K562 (cell line): ENCODE measurements around the gene RBM18. TPM values are rescaled to one million over a fixed set of nuclear protein-coding genes. Genes with fewer than 3 reads are reported as not detected.

Source experiments
- ATAC-seq: fragments of 200-7000 bp; cut with Tn5 transposase; 3 replicates; pipeline ENCODE4 v1.9.1; 2020; ENCODE audit warnings: moderate library complexity
- BruUV-seq: library from RNA; stranded (reverse); fragments of 400-500 nt; replicated peaks from 2 replicates; lab custom pipeline; 2021; lab: Mats Ljungman, UMichigan
- CTCF ChIA-PET: fragments of 300-600 bp; formaldehyde crosslinking; extraction: SDS; loops from one replicate; lab custom pipeline; 2021; ENCODE audit warnings: low intra/inter-chr PET ratio; lab: Yijun Ruan, JAX
- POLR2A ChIA-PET: fragments of 300-600, 350-650 bp; sonication (Branson Sonifier 250); formaldehyde crosslinking; extraction: SDS; loops from one replicate; lab custom pipeline; 2021; ENCODE audit warnings: antibody characterized with exemption, inconsistent platforms; lab: Yijun Ruan, JAX
- DNase-seq, 4 experiments: peaks; one replicate each; pipeline versions ENCODE4 v3.0.0 to v3.0.0-alpha.2; 2011 to 2018; ENCODE audit warnings: low spot score in 3 of 4, mixed read lengths in 3 of 4; ENCODE audit errors: extremely low read depth in 1 of 4
- FAIRE-seq: peaks from 2 replicates; lab custom pipeline; 2011; peaks lifted over from hg19 to GRCh38; lab: Jason Lieb, UNC
- H2AFZ ChIP-seq: 2 replicates; pipeline ENCODE4 v1.6.0; 2011; ENCODE audit warnings: low read depth, low read length, control low read depth, inconsistent platforms
- H3K27ac ChIP-seq: fragments of 200-600 bp; 3 replicates; pipeline ENCODE4 v1.8.0; 2011; ENCODE audit warnings: low read depth, mild to moderate bottlenecking, control low read depth, inconsistent platforms, low read length, moderate library complexity, mixed read lengths; ENCODE audit errors: extremely low read depth
- H3K27me3 ChIP-seq, 2 experiments: fragments of 300-600 bp in 1 of 2; 2 replicates in 1 of 2; 3 replicates in 1 of 2; pipeline versions ENCODE4 v1.6.0 to v1.8.0; 2011; ENCODE audit warnings: inconsistent platforms in 2 of 2, low read length in 2 of 2, mild to moderate bottlenecking in 1 of 2, mixed read lengths in 1 of 2, moderate library complexity in 1 of 2; ENCODE audit not compliant: control insufficient read depth in 2 of 2, insufficient read depth in 2 of 2
- H3K36me3 ChIP-seq: fragments of 300-600 bp; 3 replicates; pipeline ENCODE4 v1.8.0; 2011; ENCODE audit warnings: mild to moderate bottlenecking, low read length, inconsistent platforms; ENCODE audit not compliant: control insufficient read depth, insufficient read depth
- H3K4me1 ChIP-seq, 2 experiments: fragments of 200-600 bp in 1 of 2; replicated peaks in 1 of 2; 2 replicates in 1 of 2; 3 replicates in 1 of 2; pipeline versions ENCODE4 v1.5.1 to v1.8.0; 2011; ENCODE audit warnings: inconsistent platforms in 2 of 2, low read length in 2 of 2, mild to moderate bottlenecking in 1 of 2, mixed read lengths in 1 of 2, moderate library complexity in 1 of 2; ENCODE audit not compliant: control insufficient read depth in 2 of 2, insufficient read depth in 2 of 2
- H3K4me2 ChIP-seq: 2 replicates; pipeline ENCODE4 v1.6.1; 2011; ENCODE audit warnings: low read length, control low read depth, inconsistent platforms, mixed read lengths; ENCODE audit not compliant: insufficient read depth
- H3K4me3 ChIP-seq: fragments of 200-600 bp; sonication (generic), shearing (Covaris generic); 2 replicates; pipeline ENCODE4 v1.5.1; 2016; ENCODE audit warnings: control low read depth, inconsistent platforms
- H3K79me2 ChIP-seq: fragments of 200-600 bp; 3 replicates; pipeline ENCODE4 v1.8.0; 2011; ENCODE audit warnings: low read length, inconsistent platforms; ENCODE audit not compliant: control insufficient read depth, insufficient read depth
- H3K9ac ChIP-seq, 2 experiments: 2 replicates each; pipeline versions ENCODE4 v1.6.0 to v1.6.1; 2011; ENCODE audit warnings: low read depth in 2 of 2, low read length in 2 of 2, control low read depth in 1 of 2, inconsistent platforms in 1 of 2, mild to moderate bottlenecking in 1 of 2, mixed read lengths in 1 of 2; ENCODE audit not compliant: insufficient read depth in 1 of 2
- H3K9me1 ChIP-seq: one replicate; pipeline ENCODE4 v1.6.0; 2011; ENCODE audit warnings: inconsistent platforms, mild to moderate bottlenecking, low read length, moderate library complexity; ENCODE audit not compliant: control insufficient read depth, insufficient read depth
- H3K9me3 ChIP-seq: replicated peaks from 2 replicates; pipeline ENCODE4 v1.5.1; 2011; ENCODE audit warnings: low read depth, low read length, inconsistent platforms; ENCODE audit not compliant: control insufficient read depth, insufficient read depth
- H4K20me1 ChIP-seq: replicated peaks from 2 replicates; pipeline ENCODE4 v1.6.1; 2011; ENCODE audit warnings: low read length, inconsistent platforms, mixed read lengths; ENCODE audit not compliant: control insufficient read depth, insufficient read depth
- WGBS: fragments of 100-300 bp; shearing (Covaris generic); methylation state at CpG from one replicate; pipeline ENCODE4 v1.1.6; 2016; ENCODE audit warnings: low coverage, mixed read lengths; ENCODE audit not compliant: insufficient coverage; ENCODE audit errors: missing lambda C conversion rate; 5-methylcytosine and 5-hydroxymethylcytosine counted together
- in situ Hi-C: fragments of 300-500 bp; cut with MboI; formaldehyde crosslinking; loops from 4 replicates; pipeline ENCODE4 v1.15.0; 2018; ENCODE audit warnings: inconsistent platforms, mixed read lengths
- intact Hi-C: fragments of 100-400 bp; cut with micrococcal nuclease; formaldehyde crosslinking; loops from 2 replicates; pipeline ENCODE4 v1.14.2; 2022
- polyA plus RNA-seq, 8 experiments: library from polyadenylated mRNA; depleted of rRNA in 4 of 8; stranded (reverse) in 5 of 8; unstranded in 3 of 8; fragments of >200 nt; fragmentation: Nextera tagmentation in 2 of 8; fragmentation: Illumina TruSeq in 1 of 8; extraction: Ambion mirVana in 2 of 8; extraction: Trizol in 1 of 8; gene quantifications; 2 replicates each; pipeline versions ENCODE4 v1.2.1 to v1.2.3, GENCODE V29; 2011 to 2014; ENCODE audit warnings: inconsistent platforms in 1 of 8, missing spikeins in 1 of 8
- total RNA-seq, 7 experiments: library from RNA; depleted of rRNA in 6 of 7; stranded (reverse); fragments of >200 nt in 6 of 7; fragmentation: Illumina TruSeq in 2 of 7; extraction: Trizol in 2 of 7; gene quantifications; 2 replicates each; pipeline versions ENCODE4 v1.2.1 to v1.2.3, GENCODE V29; 2011 to 2021; ENCODE audit warnings: low replicate concordance in 1 of 7
- TF ChIP-seq, protein P1 (sequence below): sonication (generic); formaldehyde crosslinking; IDR thresholded peaks from 2 replicates; pipeline ENCODE4 v1.8.1; 2023; ENCODE audit warnings: mild to moderate bottlenecking, missing genetic modification reagents
- TF ChIP-seq, protein P2 (sequence below), 3 experiments: fragments of 200-800 bp in 1 of 3; sonication (Bioruptor generic) in 1 of 3; sonication (generic) in 1 of 3; formaldehyde crosslinking in 1 of 3; IDR thresholded peaks; 2 replicates each; pipeline versions ENCODE4 v1.6.1 to v1.8.0; 2016 to 2022; ENCODE audit warnings: mild to moderate bottlenecking in 2 of 3, missing compliant biosample characterization in 2 of 3, missing genetic modification characterization in 2 of 3, missing genetic modification reagents in 1 of 3
- TF ChIP-seq, protein P3 (sequence below): fragments of 250-450 bp; sonication (Bioruptor Pico); IDR thresholded peaks from 2 replicates; pipeline ENCODE4 v1.8.0; 2022; ENCODE audit warnings: inconsistent platforms, mild to moderate bottlenecking, moderate library complexity, borderline replicate concordance

The RBM18 gene
- total and polyA plus RNA-seq, 9 of the 15 experiments (the other 6 are each of a cell fraction or from before 2014, with no cell fraction given): 7.9 to 86.3 (median 34.0) TPM

DNA sequence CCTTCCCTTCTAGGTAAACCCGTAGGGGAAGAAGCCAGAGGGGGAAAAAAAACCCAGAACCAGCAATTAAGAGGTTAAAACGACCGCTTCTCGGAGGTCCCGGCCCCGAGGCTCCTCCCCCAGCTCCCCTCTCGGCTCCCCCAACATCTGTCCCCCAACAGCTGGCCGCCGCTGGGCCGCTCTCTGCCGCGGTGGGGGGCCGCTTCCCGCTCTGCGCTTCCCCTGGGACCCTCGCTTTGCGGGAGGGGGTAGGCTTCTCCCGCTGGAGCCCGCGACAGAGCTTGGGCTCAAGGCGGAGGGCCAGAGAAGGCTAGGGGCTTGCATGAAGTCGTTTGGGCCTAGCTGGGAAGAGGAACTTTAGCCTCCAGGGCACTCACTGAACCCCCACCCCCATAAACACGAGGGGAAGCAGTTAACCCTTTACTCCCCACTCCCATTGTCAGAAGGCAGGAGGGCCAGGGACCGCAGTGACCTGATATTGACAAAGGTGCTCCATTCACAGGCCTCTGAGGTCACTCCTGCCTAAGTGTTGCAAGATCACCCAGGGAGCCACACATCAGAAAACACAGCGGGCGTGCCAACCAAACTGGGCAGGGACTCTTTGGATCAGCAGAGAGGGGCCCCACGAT, 43.3 kb downstream of the RBM18 start:
- Histone ChIP-seq H4K20me1 (no peaks in the 10 kb centered on the region), H3K9ac (no peak overlapping the region), H3K9me1 (no peaks in the 10 kb centered on the region), H3K9me3 (peaks cover 2% of the 10 kb centered on the region; the same call in 1 of the 2 replicates), H3K36me3 (no peaks in the 10 kb centered on the region), H3K4me1 (peaks cover 19 to 36% of the 10 kb centered on the region in 2 experiments), H3K27ac (no peak overlapping the region), H3K4me2 (peak overlapping the region; percentile 41; the same call in 1 of the 2 replicates), H3K27me3 (no peaks in the 10 kb centered on the region), H2AFZ (peak overlapping the region; percentile 58), H3K79me2 (no peaks in the 10 kb centered on the region), H3K4me3 (no peak overlapping the region)
- no TSS peak for BruUV-seq
- in situ Hi-C loops: loop anchor here (10.0 kb wide), 1 partner anchor 1956 kb away; no protein-coding TSS in a partner anchor
- 66% methylated on average over 11 of the region's 27 CpGs for WGBS
- ChIA-PET POLR2A (no interaction called here), CTCF (no interaction called here)
- intact Hi-C loops: no loop called here
- FAIRE-seq (no peak), ATAC-seq (no peak), DNase-seq (no peak)
- TF ChIP-seq, protein P1, sequence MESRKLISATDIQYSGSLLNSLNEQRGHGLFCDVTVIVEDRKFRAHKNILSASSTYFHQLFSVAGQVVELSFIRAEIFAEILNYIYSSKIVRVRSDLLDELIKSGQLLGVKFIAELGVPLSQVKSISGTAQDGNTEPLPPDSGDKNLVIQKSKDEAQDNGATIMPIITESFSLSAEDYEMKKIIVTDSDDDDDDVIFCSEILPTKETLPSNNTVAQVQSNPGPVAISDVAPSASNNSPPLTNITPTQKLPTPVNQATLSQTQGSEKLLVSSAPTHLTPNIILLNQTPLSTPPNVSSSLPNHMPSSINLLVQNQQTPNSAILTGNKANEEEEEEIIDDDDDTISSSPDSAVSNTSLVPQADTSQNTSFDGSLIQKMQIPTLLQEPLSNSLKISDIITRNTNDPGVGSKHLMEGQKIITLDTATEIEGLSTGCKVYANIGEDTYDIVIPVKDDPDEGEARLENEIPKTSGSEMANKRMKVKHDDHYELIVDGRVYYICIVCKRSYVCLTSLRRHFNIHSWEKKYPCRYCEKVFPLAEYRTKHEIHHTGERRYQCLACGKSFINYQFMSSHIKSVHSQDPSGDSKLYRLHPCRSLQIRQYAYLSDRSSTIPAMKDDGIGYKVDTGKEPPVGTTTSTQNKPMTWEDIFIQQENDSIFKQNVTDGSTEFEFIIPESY: peak; percentile 77; the same call in 1 of the 2 replicates
- TF ChIP-seq, protein P2, sequence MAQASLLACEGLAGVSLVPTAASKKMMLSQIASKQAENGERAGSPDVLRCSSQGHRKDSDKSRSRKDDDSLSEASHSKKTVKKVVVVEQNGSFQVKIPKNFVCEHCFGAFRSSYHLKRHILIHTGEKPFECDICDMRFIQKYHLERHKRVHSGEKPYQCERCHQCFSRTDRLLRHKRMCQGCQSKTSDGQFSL (CRISPR knock-in tag; IDR thresholded peaks at IDR 0.05): no peak
- TF ChIP-seq, protein P2 (tag; IDR thresholded peaks at IDR 0.05): no peak
- TF ChIP-seq, protein P3, sequence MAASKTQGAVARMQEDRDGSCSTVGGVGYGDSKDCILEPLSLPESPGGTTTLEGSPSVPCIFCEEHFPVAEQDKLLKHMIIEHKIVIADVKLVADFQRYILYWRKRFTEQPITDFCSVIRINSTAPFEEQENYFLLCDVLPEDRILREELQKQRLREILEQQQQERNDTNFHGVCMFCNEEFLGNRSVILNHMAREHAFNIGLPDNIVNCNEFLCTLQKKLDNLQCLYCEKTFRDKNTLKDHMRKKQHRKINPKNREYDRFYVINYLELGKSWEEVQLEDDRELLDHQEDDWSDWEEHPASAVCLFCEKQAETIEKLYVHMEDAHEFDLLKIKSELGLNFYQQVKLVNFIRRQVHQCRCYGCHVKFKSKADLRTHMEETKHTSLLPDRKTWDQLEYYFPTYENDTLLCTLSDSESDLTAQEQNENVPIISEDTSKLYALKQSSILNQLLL (CRISPR knock-in tag): no peak
